HK-2 (cell line): ENCODE results near the gene MAX.

ENCODE experiments used
- DNase-seq: peaks from one replicate; pipeline ENCODE4 v3.0.0-alpha.2; 2018; ENCODE audit not compliant: unreplicated experiment

Gene MAX

DNA sequence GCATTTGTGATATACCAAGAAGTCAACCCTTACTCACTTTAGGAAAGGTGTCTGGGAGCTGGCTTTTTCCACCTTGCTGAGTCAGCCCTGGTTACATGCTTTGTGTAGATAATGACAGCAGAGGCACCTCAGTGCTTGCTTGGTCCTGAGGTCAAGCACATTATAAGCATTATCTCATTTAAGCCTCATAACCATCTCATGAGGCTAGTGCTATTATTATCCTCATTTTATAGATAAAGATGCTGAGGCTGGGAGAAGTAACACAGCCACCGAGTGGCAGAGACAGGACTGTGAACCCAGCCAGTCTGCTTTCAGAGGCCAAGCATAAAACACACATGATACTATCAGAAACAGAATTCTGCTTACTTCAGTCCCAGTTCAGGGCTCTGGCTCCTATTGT is 29.4 kb downstream of the MAX start:
- DNase-seq = no peak

DNA sequence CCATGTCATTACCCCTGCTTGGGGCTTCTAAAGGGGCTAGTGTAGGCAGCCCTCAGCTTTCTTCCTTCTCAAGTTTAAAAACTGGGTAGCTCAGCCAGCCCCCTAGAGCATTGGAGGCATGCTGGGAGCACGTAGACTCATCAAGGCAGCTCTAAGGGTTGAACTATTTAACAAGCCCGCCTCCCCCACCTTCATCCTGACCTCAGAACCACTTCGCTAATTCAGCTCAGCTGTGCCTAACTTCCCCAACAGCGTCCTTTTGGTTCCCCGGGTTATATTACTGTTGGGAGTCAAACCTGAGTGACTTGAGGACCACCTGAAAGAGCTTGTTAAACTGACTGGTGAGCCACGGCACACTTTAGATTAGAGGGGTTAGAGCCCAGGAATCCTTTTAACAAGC is 30.1 kb downstream of the MAX start:
- no peak for DNase-seq

DNA sequence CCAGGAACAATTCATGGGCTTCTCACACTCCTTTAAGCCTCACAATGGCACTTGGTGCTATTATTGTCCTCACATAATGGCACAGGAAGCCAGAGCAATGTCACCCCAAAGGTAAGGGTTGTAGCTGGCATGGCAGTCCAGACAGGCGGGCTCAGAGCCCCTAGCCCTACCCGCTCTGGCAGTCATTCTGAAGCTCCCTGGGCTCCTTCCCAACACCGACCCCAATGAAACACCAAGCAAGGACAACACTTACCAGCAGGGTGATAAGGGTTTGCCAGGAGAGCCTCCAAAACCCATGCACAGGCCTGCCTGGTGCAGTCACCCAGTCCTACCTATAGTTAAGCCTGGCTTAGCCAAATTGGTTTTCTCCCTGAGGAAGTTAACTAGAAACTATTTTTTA is 30.8 kb downstream of the MAX start:
- no peak for DNase-seq

DNA sequence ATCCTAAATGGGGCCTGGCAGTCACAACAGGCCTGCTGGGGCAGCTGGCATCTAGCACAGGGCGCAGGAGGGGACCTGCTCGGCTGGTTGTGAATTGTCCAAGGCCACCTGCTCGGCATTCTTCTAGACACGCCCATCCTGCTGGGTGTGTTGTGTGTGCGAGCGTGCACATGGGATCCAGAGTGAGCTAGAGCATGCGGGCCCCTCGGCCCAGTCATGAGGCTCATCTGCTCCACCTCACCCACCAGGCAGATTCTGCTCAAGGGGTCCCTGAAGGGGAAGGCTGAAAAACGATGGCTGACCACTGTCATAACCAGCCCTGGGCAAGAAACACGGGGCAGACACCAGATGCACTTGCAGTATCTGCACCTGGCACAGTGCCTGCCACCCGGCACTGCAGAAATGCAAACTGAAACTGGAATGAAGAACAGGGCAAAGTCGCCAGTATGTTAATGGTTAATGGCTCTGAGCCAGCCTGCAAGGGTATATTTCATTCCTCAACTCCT is 31.8 kb downstream of the MAX start:
- DNase-seq = no peak

DNA sequence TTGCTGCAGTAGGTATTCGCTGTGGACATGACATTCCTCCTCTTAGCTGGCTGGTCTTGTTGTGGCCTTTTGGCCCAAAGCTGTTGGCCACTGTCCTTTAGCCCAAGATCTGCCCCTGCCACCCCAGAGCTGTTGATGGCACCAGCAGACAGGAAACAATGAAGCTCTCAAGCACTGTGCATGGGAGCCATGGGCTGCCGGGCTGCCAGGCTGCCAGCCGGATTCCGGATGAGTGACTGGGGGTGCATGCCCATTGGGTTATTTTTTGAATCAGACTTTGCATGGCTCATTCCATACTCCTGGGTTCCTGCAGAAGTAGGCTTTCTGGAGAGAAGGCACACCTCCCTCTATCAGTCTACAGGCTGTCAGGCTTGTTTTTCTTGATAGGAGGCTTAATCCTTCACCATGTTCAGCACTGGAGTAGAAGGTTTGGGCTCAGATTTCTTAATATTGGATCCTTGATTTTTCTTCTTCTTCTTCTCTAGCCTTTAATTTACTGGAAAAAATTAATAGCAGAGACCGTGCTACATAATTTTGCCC is 32.4 kb downstream of the MAX start:
- DNase-seq = no peak

DNA sequence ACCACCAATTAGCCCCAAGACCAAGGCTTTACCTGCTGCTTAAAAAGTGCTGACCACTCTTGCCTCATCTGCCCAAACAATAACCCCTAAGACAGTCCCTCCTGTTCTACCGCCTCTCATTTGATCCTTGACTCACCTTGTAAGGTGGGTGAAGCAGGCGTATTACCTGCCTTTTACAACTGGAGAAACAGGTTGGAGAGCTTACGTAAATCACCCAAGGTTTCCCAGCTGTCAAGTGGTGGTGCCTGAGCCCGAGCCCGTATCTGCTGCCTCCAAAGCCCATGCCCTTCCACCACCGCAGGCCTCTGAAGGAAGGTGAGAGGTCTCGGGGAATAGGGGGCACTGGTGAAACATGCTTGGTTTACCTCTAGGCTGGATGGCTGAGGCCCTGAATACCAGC is 36.6 kb downstream of the MAX start:
- no peak for DNase-seq

DNA sequence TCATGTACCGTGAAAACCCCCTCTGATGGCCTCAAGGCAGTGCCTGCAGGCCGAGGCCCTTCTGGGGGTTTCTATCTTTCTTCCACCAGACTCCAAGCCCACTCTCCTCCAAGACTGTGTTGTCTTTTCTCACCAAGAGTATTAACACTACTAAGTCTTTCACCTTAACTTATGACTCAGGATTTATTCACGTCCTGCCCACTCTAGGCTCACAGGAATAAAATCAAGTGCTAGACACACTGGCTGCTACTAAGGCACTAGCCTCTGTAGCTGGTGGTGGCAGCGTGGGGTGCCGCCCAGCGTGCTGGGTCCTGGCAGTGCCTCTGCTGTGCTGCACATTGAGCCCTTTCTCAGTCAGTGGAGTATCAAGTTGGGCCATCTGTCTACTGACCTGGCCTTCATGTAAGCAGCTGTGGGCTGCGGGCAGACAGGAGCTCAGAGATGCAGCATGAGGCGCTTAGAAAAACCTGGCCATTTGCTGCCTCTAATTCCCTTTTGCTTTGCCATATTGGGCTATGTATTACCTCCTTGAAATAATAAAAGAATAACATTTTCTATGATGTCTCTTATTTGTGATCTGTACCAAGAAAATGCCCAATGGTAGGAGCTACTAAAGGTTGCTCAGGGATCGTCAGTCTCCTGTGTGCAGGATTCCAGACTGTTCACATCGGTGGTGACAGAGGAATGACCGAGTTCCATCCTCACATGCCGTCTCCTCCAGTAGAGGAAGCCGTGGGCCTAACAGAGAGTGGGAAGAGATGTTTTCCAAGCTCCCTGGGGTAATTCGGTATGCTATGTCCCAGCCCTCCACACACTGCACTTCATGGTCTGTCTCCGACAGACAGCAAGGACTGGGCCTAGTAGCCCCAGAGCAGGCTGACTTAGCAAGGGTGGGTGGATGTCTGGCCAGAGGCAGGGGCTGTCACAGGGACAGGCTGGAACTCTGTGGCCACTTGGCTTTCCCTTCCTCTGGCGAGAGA is 39.9 kb downstream of the MAX start:
- no peak for DNase-seq

DNA sequence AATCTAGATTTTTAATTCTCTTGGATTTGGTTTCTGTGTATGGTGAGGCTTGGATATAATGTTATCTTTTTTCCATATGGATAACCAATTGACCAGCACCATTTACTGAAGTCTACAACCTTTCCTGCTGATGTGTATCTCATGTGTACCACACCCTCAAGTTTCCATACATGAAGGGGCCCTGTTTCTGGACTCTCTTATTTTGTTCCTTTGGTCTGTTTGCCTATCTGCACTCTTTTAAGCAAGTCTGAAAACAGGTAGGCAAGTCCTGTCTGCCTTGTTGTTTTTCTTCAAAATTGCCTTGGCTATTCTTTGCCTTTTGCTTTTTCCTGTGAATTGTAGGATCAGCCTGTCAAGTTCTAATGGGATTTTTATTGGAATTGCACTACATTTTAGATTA is 44.6 kb downstream of the MAX start:
- no peak for DNase-seq

DNA sequence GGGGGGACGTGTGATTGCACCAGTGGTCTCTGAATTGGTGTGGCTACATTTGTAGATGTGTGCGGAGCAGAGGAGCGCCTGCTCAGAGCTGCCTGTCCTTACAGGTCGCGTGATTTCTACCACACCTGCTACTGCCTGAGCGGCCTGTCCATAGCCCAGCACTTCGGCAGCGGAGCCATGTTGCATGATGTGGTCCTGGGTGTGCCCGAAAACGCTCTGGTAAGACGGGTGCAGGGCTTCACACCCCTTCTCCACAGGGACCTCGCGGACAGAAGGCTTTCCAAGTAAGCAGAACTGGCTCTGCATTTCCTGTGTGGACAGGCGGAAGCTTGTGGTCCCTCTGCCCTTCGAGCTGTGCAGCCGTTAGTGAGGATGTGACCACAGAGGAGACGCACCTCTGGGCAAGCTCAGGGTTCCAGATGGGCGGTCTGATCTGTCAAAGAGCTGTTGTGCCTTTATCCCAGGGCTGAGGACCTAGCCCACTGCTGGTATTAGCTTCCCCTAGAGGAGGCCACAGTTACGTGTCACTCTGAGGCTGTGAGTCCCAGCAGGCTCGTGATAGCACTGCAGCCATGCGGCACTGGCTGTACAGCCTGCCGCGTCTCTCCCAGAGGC is 47.7 kb downstream of the MAX start:
- DNase-seq = no peak

DNA sequence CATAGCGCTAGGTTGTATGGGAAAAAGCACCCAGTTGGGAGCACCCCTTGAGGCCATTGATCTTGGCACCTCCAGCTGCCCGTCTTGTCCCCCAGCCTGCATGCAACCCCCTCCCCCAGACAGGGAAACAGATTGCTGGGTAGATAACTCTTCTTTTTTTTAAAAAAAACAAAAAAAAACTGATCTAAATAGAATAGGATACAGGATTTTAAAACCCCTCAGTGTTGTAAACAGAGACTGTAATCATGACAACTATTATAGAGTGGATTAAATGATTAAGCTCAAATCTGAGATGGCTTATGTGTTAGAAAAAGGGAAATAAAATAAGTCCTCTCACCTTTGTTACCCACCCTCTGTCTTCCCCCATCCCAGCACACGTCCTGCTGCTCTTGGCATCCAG is 48.9 kb downstream of the MAX start:
- no peak for DNase-seq

DNA sequence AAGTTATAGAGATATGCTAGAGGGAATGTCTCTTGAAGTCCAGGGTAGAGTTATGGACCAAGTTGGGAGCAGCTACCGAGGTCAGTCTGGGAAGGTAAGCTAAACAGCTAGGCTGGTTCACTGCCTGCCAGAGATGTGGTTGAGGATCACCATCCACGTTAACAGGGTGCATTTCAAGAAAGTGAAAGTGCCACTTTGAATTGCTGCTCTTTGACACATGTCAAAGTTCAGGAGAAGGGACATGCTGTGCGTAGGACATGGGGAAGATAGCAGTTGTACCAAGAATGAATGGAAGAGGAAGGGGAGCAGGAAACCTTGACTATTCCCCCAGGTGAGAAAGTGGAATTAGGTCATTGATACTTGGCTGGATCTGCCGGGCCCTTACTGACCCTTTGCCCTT is 49.5 kb downstream of the MAX start:
- DNase-seq = no peak

DNA sequence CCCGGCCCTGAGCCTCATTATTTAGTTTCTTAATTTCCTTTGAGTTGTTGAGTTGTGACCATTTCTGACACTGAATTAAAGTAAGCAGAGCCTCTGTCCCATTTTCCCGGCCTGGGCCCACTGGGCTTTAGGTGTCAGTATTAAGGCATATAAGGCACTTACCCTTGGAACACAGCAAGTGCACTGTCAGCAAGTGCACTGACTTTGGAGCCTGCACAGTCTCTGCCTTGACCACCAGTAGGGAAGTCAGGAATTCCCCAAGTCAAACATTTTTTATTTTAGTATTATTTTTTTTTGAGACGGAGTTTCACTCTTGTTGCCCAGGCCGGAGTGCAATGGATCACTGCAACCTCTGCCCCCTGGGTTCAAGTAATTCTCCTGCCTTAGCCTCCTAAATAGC is 56.6 kb downstream of the MAX start:
- DNase-seq = no peak

DNA sequence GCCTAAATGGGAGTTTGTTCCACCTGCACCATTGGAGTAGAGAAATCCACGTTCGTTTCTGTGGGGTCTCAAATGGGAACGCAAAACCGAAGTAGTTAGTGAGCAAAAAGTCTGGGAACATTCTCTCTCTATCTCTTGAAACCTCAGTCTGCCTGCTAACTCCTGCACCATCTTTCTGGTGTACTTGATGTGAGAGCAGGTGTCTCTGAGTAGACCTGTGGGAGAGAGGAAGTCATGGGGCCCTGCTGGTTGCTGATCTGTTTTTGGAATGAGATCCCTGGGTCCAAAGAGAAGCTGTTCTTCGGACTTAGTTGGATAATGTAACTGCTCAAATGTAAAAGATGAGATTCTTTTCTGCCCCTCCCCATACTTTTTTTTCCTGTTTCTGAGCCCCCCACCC is 57.3 kb downstream of the MAX start:
- DNase-seq = no peak

DNA sequence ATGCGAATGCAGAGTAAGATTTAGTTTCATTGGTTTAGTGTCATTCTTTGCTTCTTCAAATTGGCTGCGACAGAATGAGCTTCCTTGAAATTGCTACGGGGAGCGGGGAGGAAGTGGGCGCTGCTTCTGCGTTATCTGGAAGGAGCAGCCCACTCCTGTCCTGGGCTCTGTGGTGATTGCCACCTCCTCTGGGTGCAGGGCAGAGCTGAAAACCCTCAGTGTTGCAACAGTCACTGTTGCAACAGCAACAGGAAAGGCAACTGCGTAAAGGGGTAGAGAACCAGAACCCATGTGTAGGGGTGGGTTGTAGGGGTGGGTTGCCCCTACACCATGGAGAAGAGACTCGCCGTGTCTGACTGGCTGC is 57.7 kb downstream of the MAX start:
- DNase-seq = no peak

DNA sequence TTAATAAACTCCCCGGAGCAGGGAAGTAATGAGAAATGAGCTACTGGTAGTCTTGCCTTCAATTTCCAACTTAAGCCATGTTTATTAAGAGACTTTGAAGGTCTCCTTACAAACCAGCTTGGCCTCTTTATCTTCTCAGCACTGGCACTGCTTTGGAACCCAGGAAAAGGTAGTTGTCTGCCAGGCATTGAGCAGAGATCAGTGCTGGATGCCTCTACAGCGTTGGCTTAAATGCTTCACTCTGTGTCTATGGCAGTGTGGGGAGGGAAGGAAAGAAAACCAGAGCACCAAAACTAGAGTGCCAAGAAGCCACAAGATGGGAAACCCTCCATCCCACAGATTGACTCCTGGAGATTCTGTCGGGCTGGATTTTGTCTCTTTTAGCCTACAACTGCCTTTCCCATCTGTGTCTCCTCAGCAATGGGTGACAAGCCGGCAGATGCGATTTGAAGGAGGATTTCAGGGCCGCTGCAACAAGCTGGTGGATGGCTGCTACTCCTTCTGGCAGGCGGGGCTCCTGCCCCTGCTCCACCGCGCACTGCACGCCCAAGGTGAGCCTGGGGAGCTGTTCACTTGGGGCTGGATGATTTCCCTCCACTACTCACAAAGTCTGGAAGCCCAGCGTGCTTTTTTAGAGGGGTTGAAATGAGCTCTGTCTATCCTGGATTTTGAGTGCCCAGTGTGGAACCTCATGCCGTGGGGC is 58.3 kb downstream of the MAX start:
- no peak for DNase-seq

DNA sequence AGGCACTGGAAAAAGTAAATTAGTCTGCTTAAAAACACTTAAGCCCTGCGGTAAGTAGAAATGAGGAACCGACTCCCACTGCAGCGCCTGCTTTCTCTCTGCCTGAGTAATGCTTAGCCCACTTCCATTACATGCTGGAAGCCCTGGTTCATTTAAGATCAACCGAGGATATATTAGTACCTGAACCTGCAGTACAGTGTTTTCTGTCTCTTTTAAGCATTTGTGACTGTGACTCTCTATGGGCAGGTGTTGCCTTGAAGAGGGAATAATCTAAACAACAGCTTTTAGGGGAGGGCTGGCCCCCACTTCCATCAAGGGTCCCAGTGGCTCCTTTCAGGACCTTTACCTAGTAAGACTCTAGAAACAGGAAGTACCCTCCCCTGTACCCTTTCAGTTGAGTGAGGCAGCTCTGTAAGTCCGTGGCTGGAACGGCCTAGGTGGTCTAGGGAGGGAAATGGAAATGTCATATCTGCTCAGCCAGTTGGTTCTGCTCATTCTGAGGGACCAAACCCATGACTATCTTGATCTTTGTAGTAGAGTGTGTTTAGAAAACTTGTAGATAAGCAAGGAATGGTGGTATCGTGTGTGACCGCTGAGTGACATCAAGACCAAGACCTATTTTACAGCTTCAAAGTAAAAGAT is 59.5 kb downstream of the MAX start:
- DNase-seq = no peak

DNA sequence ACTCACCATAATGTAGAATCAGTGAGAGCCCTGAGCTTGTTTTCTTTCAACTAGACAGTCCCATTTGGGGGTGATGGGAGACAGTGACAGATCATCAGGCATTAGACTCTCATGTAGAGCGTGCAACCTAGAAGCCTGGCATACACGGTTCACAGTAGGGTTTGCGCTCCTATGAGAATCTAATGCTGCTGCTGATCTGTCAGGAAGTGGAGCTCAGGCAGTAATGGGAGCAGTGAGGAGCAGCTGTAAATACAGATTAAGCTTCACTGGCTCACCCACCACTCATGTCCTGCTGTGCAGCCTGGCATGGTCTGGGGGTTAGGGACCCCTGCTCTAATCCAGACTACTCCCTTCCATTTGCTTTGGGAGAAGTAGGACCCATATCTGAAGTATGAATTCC is 60.0 kb downstream of the MAX start:
- no peak for DNase-seq

DNA sequence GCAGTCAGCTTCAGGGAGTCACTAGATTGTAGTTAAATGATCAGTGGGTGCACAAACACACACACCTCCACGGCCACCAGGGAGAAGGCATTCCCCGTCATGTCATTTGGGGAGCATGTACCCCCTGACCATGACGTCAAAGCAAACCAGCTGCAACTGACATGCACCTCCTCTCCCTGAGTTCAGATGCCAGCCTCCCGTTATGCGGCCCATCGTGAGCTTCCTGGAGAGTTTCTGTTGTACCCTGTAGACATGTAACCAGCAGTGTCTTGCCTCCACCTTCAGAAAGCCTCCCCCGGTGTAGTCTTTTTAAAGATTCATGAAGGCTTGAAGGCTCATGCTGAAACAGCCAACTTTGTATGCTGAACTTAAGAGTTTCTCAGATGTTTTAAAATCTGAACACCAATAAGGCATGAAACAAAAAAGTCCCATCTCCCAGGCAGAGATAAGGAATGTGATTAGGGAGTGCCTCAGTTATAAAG is 60.8 kb downstream of the MAX start:
- DNase-seq = no peak

DNA sequence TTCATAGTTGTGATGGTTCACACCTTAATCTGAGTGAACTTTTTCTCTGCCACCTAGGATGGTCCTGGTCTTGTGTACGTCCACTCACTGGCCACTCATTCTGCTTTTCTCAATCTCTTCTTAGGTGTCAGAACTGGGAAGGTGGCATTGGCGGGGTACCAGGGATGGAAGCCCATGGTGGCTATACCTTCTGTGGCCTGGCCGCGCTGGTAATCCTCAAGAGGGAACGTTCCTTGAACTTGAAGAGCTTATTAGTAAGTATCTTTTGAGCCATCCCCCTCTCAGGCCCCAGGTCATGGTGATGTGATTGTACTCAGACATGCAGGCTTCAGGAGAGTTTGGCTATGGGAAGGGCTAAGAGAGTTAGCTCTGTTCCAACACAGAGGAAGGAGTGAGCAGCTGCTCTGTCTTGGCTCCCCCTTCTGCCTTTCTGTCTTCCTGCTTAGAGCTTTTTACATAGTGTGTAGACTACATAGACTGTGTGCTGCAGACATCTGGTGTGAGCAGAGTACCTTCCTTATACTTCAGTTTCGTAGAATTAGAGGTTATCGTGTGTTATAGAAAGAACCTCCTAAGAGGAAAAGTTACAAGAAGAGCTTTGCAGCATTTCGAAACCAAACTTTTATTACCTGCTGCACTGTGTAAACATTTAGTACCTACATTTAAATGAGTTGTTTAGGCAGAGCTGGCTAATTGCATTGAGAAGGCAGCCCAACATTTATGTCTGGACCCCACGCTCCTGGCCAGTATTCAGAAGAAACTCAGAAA is 61.5 kb downstream of the MAX start:
- no peak for DNase-seq

DNA sequence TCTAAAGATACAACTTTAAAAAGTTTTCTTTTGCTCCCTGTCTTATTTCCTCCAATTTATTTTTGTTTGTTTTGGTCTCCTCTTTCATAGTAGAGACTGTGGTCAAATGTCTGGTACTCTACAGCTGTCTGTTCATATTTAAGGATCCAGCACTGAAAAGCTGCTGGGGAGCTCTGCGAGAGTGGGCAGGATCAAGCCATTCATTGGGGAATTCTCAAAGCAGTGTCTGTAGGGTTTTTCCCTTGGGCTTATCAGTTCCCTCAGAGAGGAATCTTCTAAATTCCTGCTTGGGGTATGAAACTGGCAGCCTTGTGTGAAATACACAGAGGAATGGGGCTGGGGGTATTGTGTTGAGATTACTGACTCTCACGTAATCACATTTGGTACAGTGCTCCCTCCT is 63.4 kb downstream of the MAX start:
- DNase-seq = no peak

DNA sequence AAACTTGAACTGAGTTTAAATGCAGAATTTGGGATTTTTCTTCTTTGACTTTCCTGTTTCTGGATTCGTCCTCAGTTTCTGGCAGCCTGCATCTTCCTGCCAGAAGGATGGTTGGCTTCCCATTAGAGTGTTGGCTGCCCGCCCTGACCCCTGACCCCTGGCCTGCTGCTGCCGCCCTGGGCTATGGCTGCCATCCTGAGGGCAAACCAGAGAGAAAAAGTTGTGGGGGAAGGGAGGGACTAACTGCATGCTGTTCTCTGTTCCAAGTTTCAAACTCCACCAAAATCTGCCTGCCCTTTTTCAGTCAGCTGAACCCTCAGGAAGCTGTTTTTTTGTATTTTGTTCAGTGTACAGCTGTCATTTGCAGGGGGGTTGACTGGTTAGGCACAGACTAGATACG is 67.3 kb downstream of the MAX start:
- no peak for DNase-seq
